Esophagus (tissue), 2 donors: Measurements from ENCODE around the gene SUCLG2. TPM values are rescaled to one million over a fixed set of nuclear protein-coding genes. Genes with fewer than 3 reads are reported as not detected.

Experiments used
- H3K27ac ChIP-seq, 2 donors: one replicate each; pipeline ENCODE4 v1.5.1; 2013; ENCODE audit warnings: low read depth in 2 of 2, mild to moderate bottlenecking in 2 of 2, inconsistent platforms in 1 of 2, low read length in 1 of 2, moderate library complexity in 1 of 2
- H3K27me3 ChIP-seq, 2 donors: one replicate each; pipeline ENCODE4 v1.6.1; 2013; ENCODE audit warnings: low read length in 2 of 2, control low read depth in 1 of 2, mild to moderate bottlenecking in 1 of 2; ENCODE audit not compliant: insufficient read depth in 2 of 2, control insufficient read depth in 1 of 2
- H3K36me3 ChIP-seq, 2 donors: one replicate each; pipeline ENCODE4 v1.6.1; 2013; ENCODE audit warnings: low read length in 1 of 2; ENCODE audit not compliant: control insufficient read depth in 2 of 2, insufficient read depth in 2 of 2
- H3K4me1 ChIP-seq, 2 donors: one replicate each; pipeline ENCODE4 v1.6.1; 2013; ENCODE audit warnings: low read length in 1 of 2; ENCODE audit not compliant: control insufficient read depth in 2 of 2, insufficient read depth in 2 of 2
- H3K4me3 ChIP-seq, 2 donors: one replicate each; pipeline ENCODE4 v1.5.1; 2013; ENCODE audit warnings: low read length in 2 of 2, mild to moderate bottlenecking in 2 of 2, low read depth in 1 of 2, moderate library complexity in 1 of 2
- H3K9me3 ChIP-seq, 2 donors: one replicate each; pipeline ENCODE4 v1.6.1; 2013; ENCODE audit warnings: mild to moderate bottlenecking in 2 of 2, low read depth in 1 of 2, low read length in 1 of 2, moderate library complexity in 1 of 2; ENCODE audit not compliant: control insufficient read depth in 2 of 2, insufficient read depth in 1 of 2
- WGBS, 2 donors: extraction: QIAGEN DNeasy Blood & Tissue Kit; methylation state at CpG; one replicate each; pipeline ENCODE4 v1.1.7; 2013; 5-methylcytosine and 5-hydroxymethylcytosine counted together
- polyA plus RNA-seq, 2 donors: library from polyadenylated mRNA; stranded (reverse); fragments of 200-250 nt; gene quantifications; one replicate each; pipeline ENCODE4 v1.2.3, GENCODE V29; 2013
- donor health status: healthy with polysubstance abuse.
- donor health status: Bipolar disorder and iron deficiency.

SUCLG2 gene
- polyA plus RNA-seq, 2 donors, result 21.1 to 32.5 TPM

DNA sequence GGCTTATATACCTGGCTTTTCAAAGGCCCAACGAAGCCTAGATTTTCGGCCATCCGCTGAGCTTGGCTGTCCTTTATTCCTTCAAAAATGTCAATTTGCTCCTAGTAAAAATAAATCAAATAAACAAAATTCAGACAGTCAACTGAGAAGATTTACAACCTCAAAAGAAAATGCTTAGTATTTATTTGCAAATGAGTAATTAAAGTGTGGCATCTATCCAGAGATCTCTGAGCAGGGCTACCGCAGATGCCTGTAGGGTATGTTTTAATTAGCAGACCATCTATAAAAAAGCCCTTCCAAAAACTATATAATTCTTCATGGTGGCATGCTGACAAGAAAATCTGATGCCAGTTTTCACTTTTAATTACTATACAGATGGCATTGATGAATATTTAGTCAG, 136.2 kb downstream of the SUCLG2 start:
- Histone ChIP-seq H3K36me3 (peaks cover 0 to 7% of the 10 kb centered on the region in 2 donors), H3K27me3 (no peaks in the 10 kb centered on the region), H3K9me3 (no peaks in the 10 kb centered on the region), H3K4me3 (no peak overlapping the region), H3K4me1 (no peaks in the 10 kb centered on the region), H3K27ac (no peak overlapping the region)
- WGBS, 2 donors, result 89 to 90% methylated on average over 4 of the region's 4 CpGs

DNA sequence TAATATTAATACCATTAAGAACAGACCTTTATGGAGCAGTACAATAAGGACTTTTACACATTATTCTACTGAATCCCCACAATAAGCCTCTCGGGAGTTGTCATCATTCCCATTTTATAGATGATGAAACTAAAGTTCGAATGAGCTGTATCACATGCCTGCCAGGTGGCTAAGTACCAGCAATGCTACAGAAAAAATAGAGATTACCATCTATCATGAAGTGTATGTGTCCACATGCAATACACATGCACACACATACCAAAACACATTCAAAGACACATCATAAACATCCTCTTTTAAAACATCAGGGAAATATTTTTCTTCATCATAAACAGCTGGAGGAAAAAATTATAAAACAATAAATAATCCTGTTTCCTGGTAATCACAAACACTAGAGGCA, 136.6 kb downstream of the SUCLG2 start:
- Histone ChIP-seq H3K4me1 (no peaks in the 10 kb centered on the region), H3K27me3 (no peaks in the 10 kb centered on the region), H3K27ac (no peak overlapping the region), H3K4me3 (no peak overlapping the region), H3K36me3 (peaks cover 0 to 7% of the 10 kb centered on the region in 2 donors), H3K9me3 (no peaks in the 10 kb centered on the region)
- WGBS, 2 donors, result 78 to 81% methylated on average over 2 of the region's 2 CpGs

DNA sequence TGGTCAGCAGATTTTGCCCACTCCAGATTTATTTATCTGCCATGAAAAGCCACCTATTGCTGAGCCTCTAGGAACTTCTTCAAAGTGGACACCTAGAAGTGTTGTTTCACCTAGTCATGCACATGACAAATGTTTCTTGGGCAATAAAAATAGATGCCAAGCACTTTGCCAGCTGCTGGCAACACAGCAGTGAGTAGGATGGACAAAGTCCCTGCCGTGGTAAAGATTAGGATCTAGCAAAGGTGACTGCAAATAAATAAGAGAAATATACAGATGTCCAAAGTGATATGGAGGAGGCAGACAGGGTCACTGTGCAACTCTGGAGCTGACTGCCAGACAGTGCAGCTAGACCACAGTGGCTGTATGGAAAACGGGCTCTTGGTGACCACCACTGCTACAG, 137.9 kb downstream of the SUCLG2 start:
- H3K27ac ChIP-seq, result no peak overlapping the region
- H3K9me3 ChIP-seq, result no peaks in the 10 kb centered on the region
- H3K4me3 ChIP-seq, result no peak overlapping the region
- H3K27me3 ChIP-seq, result no peaks in the 10 kb centered on the region
- 79 to 91% methylated on average over 2 of the region's 2 CpGs for WGBS, 2 donors
- no peaks in the 10 kb centered on the region for H3K4me1 ChIP-seq
- peaks cover 0 to 7% of the 10 kb centered on the region in 2 donors for H3K36me3 ChIP-seq

DNA sequence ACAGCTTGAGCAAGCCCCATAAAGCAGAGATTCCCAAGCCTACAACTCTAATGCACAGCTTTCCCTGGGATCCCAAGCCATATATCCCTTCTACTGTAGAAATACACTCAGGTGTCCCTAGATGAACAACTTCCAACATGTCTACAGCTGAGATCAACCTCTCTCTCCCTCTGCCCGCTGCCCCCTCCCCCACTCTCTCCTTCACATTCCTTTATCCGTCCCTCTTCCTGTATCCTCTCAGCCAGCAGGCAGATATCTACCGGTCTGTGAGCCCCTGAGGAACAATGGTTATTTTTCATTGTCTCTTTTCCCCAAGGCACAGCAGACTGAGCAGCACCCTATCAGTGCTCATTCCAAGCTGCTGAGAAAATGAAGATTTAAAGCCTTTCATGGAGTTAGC, 138.6 kb downstream of the SUCLG2 start:
- Histone ChIP-seq H3K36me3 (peaks cover 0 to 7% of the 10 kb centered on the region in 2 donors), H3K9me3 (no peaks in the 10 kb centered on the region)
- WGBS, 2 donors, result 58 to 67% methylated on average over 3 of the region's 3 CpGs

DNA sequence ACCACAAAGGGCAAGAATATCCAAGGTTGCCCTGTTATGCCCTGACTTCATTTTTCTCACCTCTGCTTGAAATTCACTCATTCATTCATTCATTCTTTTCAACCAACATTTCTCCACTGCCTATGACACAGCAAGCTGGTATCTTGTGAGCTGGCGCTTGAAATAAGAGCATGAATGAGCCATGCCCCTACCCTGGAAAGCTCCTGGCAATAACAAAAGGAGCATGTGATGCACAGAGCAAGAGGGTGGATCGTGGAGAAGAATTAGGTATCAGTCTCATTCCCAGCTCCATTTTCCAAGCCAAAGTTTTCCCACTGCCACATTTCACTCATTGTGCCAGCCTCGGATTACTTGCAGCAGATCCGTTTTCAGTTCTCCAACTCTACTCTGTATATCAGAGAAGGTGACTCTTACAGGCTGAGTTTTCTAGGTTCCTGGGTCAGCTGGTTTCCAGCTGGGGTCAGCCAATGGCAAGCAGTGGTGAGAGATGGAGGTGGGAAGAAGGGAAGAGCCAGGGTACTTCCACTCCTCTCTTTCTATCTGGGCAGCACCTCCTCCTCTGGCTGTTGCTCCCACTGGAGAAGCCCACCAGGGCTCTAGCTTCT, 144.8 kb downstream of the SUCLG2 start:
- WGBS, 2 donors, result 89 to 93% methylated on average over 4 of the region's 4 CpGs
- no peaks in the 10 kb centered on the region for H3K4me1 ChIP-seq
- peaks cover 0 to 6% of the 10 kb centered on the region in 2 donors for H3K36me3 ChIP-seq
- no peak overlapping the region for H3K4me3 ChIP-seq
- no peak overlapping the region for H3K27ac ChIP-seq
- no peaks in the 10 kb centered on the region for H3K27me3 ChIP-seq
- no peaks in the 10 kb centered on the region for H3K9me3 ChIP-seq

More for the DNA sequence above, 138.6 kb downstream of the SUCLG2 start:
- no peak overlapping the region for H3K4me3 ChIP-seq
- no peaks in the 10 kb centered on the region for H3K4me1 ChIP-seq
- H3K27me3 ChIP-seq, result no peaks in the 10 kb centered on the region
- H3K27ac ChIP-seq, result no peak overlapping the region

DNA sequence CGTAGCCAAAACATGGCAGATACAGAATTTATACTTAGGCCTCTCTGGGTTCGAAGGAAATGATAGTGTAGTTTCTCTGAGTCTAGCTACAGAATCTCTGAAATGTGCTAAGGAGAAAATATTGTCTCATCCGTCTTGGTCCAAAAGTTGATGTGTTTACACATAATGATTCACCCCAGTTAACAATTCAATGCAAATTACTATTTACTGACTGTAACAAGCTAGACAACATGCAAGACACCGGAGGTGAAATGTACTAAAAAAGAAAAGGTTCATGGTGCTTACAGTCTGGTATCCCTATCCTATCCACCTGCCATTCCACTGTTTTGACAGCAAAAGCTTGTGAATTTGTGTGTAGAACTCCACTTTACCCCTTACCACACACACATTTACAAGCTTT, 146.8 kb downstream of the SUCLG2 start:
- H3K27me3 ChIP-seq, result no peaks in the 10 kb centered on the region
- 91 to 95% methylated on average over 4 of the region's 4 CpGs for WGBS, 2 donors
- no peak overlapping the region for H3K4me3 ChIP-seq
- H3K27ac ChIP-seq, result no peak overlapping the region
- H3K36me3 ChIP-seq, result peaks cover 0 to 4% of the 10 kb centered on the region in 2 donors
- H3K4me1 ChIP-seq, result no peaks in the 10 kb centered on the region
- H3K9me3 ChIP-seq, result no peaks in the 10 kb centered on the region

DNA sequence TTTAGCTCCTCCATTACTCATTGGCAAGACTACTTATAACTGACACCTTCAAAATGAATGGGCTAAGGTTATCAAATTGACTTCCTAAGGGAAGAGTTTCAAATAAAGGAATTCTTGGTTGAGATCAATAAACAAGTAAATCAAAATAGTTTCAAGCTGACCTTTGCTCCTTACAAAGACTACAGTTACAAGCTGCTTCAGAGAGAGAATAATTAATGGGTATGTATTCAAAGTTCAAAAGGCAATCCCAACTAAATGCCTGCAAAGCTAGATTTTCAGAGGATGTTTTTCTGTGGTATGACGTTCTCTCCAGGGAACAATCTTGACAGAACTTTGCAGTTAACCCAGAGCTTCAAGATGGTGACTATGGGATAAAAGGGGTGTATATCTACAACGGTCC, 153.7 kb downstream of the SUCLG2 start:
- 75 to 84% methylated on average over 2 of the region's 2 CpGs for WGBS, 2 donors
- Histone ChIP-seq H3K27ac (no peak overlapping the region), H3K4me3 (no peak overlapping the region), H3K9me3 (no peaks in the 10 kb centered on the region), H3K36me3 (no peaks in the 10 kb centered on the region), H3K27me3 (no peaks in the 10 kb centered on the region), H3K4me1 (no peaks in the 10 kb centered on the region)

DNA sequence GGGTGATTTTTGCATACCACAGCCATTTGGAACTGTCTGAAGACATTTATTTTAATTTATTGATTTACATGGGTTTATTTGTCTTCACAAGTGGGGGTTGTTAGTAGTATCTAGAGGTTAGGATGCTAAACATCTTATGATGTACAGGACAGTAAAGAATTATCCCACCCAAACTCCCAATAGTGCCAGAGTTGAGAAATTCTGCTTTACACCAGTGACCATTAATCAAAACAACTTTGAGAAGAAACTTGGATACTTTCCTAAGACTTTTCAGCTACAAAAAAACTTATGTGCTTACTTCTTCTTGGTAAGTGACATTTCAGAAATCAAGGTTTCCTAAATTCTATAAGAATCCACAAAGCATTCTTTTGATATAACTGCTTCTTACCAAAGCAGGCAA, 156.7 kb downstream of the SUCLG2 start:
- Histone ChIP-seq H3K27ac (no peak overlapping the region), H3K4me1 (no peaks in the 10 kb centered on the region), H3K4me3 (no peak overlapping the region), H3K36me3 (peaks cover 2 to 3% of the 10 kb centered on the region in 2 donors), H3K9me3 (no peaks in the 10 kb centered on the region), H3K27me3 (no peaks in the 10 kb centered on the region)

DNA sequence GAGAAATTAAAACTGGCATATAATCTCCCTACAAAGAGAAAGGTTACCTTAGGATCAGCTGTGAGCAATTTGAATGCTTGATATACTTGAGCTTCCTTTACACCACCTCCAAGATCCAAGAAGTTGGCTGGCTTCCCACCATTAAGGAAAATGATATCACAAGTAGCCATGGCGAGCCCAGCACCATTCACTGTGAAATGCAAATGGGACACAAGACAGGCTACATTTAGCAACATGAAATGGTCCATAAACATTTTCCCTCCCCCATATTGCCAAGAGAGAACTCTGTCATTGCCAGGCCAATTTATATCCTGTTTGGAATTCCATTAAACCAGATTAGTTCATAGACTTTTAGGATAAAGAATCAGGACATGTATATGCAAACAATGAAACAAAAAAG, 158.7 kb downstream of the SUCLG2 start:
- H3K4me3 ChIP-seq, result no peak overlapping the region
- H3K27me3 ChIP-seq, result no peaks in the 10 kb centered on the region
- H3K9me3 ChIP-seq, result no peaks in the 10 kb centered on the region
- H3K4me1 ChIP-seq, result no peaks in the 10 kb centered on the region
- WGBS, 2 donors, result 91 to 97% methylated on average over 1 of the region's 1 CpG
- peaks cover 2 to 3% of the 10 kb centered on the region in 2 donors for H3K36me3 ChIP-seq
- no peak overlapping the region for H3K27ac ChIP-seq

DNA sequence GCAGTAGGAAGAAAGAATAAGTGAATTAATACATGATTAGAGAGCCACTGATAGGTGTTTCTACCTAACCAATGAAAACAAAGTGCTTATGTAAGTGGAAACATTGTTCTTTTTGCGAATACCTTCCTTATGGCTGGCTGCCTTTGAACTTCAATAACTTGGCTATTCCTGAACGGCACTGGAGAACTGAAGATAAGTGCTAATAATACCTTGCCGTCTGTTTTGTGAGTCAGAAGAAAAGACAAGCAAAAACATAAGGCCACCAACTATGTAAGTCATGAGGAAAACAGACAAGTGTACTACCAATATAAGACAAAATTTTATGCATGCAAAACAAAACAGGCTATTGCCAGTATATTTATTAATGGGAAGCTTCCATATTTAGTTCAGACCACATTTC, 160.6 kb downstream of the SUCLG2 start:
- no peak overlapping the region for H3K4me3 ChIP-seq
- peaks cover 2 to 3% of the 10 kb centered on the region in 2 donors for H3K36me3 ChIP-seq
- no peaks in the 10 kb centered on the region for H3K27me3 ChIP-seq
- no peak overlapping the region for H3K27ac ChIP-seq
- no peaks in the 10 kb centered on the region for H3K4me1 ChIP-seq
- WGBS, 2 donors, result 86 to 93% methylated on average over 3 of the region's 3 CpGs
- H3K9me3 ChIP-seq, result no peaks in the 10 kb centered on the region
